Measurements from ENCODE around the gene RREB1.

Gene RREB1

GRCh38 chr6:7213416-7213815 lies 105.7 kb downstream of the RREB1 start:
- H3K9me3 Mint-ChIP-seq = no peaks in the 10 kb centered on the region
- H3K27ac Mint-ChIP-seq = no peak overlapping the region
- H3K4me3 Mint-ChIP-seq = no peak overlapping the region
- no peak for TF ChIP-seq CTCF (IDR thresholded peaks at IDR 0.05)
- H3K4me1 Mint-ChIP-seq = peaks cover 28% of the 10 kb centered on the region
- H3K36me3 Mint-ChIP-seq (ENCODE audit: low read depth) = peaks cover 63% of the 10 kb centered on the region
- DNase-seq = no peak
- H3K27me3 Mint-ChIP-seq (ENCODE audit: low read depth, poor library complexity) = no peaks in the 10 kb centered on the region

GRCh38 chr6:7214468-7214867 lies 106.7 kb downstream of the RREB1 start:
- Mint-ChIP-seq H3K4me1 (peaks cover 29% of the 10 kb centered on the region), H3K27ac (peak overlapping the region; percentile 27), H3K27me3 (ENCODE audit: low read depth, poor library complexity) (no peaks in the 10 kb centered on the region), H3K9me3 (no peaks in the 10 kb centered on the region), H3K36me3 (ENCODE audit: low read depth) (peaks cover 62% of the 10 kb centered on the region), H3K4me3 (no peak overlapping the region)
- no peak for TF ChIP-seq CTCF (IDR thresholded peaks at IDR 0.05)
- no peak for DNase-seq

- Mint-ChIP-seq H3K27me3 (ENCODE audit: low read depth, poor library complexity) (no peaks in the 10 kb centered on the region), H3K36me3 (ENCODE audit: low read depth) (peaks cover 57% of the 10 kb centered on the region), H3K4me1 (peaks cover 36% of the 10 kb centered on the region), H3K9me3 (no peaks in the 10 kb centered on the region), H3K4me3 (no peak overlapping the region), H3K27ac (no peak overlapping the region)
- TF ChIP-seq CTCF (IDR thresholded peaks at IDR 0.05) = no peak
- DNase-seq = no peak
Measured at GRCh38 chr6:7215131-7215530, 107.4 kb downstream of the RREB1 start.

- H3K27me3 Mint-ChIP-seq (ENCODE audit: low read depth, poor library complexity) = no peaks in the 10 kb centered on the region
- peaks cover 39% of the 10 kb centered on the region for H3K4me1 Mint-ChIP-seq
- H3K36me3 Mint-ChIP-seq (ENCODE audit: low read depth) = peaks cover 54% of the 10 kb centered on the region
- H3K9me3 Mint-ChIP-seq = no peaks in the 10 kb centered on the region
- no peak overlapping the region for H3K4me3 Mint-ChIP-seq
- no peak for DNase-seq
- no peak overlapping the region for H3K27ac Mint-ChIP-seq
- TF ChIP-seq CTCF (IDR thresholded peaks at IDR 0.05) = no peak
Measured at GRCh38 chr6:7215798-7216231, 108.1 kb downstream of the RREB1 start.

- Mint-ChIP-seq H3K4me3 (no peak overlapping the region), H3K27ac (peak overlapping the region; percentile 70), H3K9me3 (no peaks in the 10 kb centered on the region), H3K36me3 (ENCODE audit: low read depth) (peaks cover 54% of the 10 kb centered on the region), H3K27me3 (ENCODE audit: low read depth, poor library complexity) (no peaks in the 10 kb centered on the region), H3K4me1 (peaks cover 40% of the 10 kb centered on the region)
- no peak for DNase-seq
- TF ChIP-seq CTCF (IDR thresholded peaks at IDR 0.05) = no peak
Measured at GRCh38 chr6:7216941-7217621, 109.3 kb downstream of the RREB1 start.

GRCh38 chr6:7218406-7218988 lies 110.7 kb downstream of the RREB1 start:
- H3K36me3 Mint-ChIP-seq (ENCODE audit: low read depth) = peaks cover 53% of the 10 kb centered on the region
- H3K27ac Mint-ChIP-seq = no peak overlapping the region
- no peak for DNase-seq
- no peaks in the 10 kb centered on the region for H3K27me3 Mint-ChIP-seq (ENCODE audit: low read depth, poor library complexity)
- no peak overlapping the region for H3K4me3 Mint-ChIP-seq
- no peak for TF ChIP-seq CTCF (IDR thresholded peaks at IDR 0.05)
- peaks cover 40% of the 10 kb centered on the region for H3K4me1 Mint-ChIP-seq
- H3K9me3 Mint-ChIP-seq = no peaks in the 10 kb centered on the region

Data from nephron progenitor cell (in vitro differentiated cells).